Activated CD4-positive, CD25-positive, alpha-beta regulatory T cell (primary cell): ENCODE data around the gene PRTN3.

ENCODE experiments used
- DNase-seq, 4 experiments: peaks; one replicate each; lab custom pipeline; 2025; lab: John Stamatoyannopoulos, UW

Gene PRTN3

DNA sequence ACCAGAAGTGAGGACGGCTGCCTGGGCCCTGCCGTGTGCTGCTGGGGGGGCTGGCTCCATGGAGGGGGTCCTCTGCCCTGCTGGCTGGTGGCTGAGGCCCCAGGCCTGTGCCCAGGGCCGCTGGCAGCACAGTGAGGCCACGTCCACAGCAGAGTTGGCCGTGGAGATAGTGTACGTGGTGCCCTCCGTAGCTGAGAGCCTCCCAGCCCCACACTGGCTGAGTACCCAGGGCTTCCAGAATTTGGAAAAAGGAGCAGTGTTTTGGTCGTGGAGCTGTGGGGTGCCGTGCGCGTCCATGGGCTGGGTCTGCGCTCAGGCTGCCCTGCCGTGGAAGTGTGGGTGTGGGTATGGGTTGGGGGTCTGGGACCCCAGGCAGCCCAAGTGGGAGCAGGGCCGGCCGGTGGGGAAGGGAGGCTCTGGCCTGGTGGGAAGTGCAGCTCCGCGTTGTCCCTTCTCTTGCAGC lies 37.7 kb upstream of the PRTN3 start:
- no peak for DNase-seq

DNA sequence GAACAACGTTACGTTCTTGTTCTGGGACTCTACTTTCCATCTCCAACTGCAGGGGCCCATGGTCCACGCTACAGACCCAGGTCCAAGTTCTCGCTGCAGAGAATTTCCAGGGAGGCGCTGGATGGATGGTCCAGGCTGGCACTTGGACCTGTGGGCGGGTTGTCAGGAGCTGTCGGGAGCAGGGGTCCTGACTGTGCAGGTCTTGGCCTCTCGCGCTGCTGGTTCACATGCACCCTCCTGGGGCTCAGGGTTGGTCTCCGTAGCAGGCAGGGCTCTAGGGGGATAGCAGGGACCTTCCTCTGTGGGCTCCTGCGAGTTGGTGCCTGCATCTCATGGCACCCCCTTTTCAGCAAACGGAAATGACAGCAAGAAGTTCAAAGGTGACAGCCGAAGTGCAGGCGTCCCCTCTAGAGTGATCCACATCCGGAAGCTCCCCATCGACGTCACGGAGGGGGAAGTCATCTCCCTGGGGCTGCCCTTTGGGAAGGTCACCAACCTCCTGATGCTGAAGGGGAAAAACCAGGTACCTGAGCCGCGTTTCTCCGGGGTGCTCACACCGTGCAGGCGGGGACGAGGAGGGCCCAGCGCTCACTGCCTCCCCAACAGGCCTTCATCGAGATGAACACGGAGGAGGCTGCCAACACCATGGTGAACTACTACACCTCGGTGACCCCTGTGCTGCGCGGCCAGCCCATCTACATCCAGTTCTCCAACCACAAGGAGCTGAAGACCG lies 36.9 kb upstream of the PRTN3 start:
- no peak for DNase-seq

DNA sequence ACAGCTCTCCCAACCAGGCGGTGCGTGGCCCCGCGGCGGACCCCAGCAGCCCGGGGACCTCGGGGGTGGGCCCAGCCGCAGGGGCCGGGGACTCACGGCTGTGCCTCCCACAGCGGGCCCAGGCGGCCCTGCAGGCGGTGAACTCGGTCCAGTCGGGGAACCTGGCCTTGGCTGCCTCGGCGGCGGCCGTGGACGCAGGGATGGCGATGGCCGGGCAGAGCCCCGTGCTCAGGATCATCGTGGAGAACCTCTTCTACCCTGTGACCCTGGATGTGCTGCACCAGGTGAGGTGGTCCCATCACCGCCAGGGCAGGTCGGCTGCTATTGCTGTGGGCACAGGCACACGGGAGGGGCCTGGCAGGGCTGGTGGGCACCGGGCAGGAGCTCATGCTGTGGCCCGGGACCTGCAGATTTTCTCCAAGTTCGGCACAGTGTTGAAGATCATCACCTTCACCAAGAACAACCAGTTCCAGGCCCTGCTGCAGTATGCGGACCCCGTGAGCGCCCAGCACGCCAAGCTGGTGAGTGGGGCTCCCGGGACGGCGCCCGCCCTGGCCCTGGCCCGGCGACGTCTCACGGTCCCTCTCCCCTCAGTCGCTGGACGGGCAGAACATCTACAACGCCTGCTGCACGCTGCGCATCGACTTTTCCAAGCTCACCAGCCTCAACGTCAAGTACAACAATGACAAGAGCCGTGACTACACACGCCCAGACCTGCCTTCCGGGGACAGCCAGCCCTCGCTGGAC lies 36.2 kb upstream of the PRTN3 start:
- DNase-seq, result no peak

DNA sequence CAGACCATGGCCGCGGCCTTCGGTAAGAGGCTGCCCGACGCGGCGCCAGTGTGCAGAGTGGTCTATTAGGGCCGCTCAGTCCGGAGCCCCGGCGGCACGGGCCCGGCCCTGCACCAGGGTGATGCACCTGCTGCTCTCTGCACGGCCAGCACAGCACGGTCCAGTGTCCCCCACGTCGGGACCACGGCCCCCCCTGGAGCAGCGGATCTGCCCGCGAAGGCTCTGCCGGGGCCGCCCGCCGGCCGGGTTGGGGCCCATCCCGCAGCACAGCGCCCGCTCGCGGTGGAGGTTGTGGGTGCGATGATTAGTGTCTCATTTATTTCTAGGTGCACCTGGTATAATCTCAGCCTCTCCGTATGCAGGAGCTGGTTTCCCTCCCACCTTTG lies 35.6 kb upstream of the PRTN3 start:
- DNase-seq, result no peak

DNA sequence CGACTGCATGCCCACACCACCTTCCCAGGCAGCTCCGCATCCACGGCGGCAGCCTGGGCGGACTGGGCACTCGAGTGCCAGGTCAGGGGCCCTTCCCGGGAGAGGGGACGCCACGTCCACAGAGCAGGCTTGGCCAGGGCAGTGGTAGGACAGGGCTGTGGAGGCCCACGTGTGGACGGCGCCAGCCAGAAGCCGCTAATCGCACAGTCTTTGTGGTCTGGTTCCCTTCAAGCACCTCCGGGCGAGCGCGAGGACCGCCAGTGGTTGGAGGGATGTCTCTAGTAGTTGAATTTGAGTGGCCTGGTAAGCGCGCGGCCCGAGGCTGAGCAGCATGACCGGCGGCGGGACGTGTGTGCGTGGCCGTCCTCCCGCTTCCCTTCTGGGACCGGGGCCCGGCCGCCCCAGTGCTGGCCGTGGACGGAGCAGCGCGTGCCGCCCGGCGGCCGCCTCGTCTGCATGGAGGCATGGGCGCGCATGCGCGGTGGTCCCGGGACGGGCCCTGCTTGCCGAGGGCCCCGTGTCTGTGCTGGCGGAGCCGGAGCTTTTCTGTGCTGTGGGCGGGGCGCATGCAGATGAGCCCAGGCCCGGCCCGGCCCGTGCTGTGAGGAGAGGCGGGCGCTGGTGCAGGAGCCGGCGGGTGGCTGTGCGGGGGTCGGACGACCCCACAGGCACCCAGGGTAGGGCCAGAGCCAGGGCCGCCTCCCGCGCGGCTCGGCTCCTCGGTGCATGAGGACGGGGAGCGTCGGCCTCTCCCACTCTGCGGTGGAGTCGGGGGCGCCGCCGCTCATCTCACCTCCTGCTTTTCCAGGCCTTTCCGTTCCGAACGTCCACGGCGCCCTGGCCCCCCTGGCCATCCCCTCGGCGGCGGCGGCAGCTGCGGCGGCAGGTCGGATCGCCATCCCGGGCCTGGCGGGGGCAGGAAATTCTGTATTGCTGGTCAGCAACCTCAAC lies 34.9 kb upstream of the PRTN3 start:
- DNase-seq, result no peak

DNA sequence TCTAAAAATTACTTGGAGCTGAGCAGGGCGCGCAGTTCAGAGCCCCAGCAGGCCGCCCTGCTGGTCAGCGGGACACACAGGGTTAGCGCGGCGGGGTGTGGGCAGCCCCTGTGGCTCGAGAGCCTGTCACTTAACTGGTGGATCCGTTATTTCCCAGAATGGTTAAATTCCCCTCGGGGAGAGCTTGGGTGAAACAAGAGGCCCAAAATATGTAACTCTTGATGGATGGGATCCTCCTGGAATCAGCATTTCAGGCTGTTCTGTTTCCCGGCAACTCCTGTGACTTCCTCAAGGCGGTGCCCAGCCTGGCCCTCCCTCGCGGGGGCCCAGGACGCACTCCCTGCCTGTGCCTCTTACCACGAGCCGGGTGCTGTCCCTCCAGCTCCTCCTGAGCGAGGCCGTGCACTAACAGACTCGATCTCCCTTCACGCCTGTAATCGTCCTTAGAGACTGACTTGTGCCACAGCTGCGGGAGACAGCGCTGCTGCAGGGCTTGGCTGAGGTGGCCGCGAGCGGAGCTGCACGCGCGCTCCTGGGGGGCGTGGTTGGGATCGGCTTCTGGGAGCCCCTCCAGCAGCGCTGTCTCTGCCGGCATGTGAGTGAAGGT lies 33.9 kb upstream of the PRTN3 start:
- DNase-seq, result no peak

DNA sequence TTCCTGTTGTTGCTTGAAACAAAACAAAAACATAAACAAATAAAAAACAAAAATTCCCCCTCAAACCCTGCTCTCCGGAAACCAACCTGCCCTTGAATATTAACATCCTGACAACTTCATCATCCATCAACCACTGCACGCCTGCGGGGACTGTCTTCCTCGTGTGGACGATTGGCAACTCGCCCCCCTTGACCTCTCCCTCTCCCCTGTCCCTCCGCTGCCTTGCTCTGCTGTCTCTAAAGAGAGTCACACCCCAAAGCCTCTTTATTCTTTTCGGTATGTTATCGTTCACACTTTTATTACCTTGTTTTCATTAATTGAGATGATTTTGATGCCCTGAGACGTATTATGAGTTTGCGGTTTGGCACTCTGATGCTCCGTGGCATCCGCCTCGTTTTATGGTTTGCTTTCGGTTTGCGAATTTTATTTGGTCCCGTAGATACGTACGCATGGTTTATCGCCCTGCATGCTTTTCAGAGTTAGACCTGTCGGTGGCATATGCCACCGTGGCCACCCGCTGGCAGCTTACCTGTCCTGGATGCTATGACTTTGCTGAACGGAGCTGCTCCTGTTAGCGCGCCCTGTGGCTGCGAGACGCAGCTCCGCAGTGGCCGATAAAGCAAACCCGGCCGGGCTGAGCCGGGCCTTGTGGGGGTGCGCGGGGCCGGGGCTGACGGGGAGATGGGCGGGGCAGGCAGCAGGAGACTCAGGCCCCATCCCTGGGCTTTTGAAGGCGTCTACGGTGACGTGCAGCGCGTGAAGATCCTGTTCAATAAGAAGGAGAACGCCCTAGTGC lies 33.0 kb upstream of the PRTN3 start:
- no peak for DNase-seq

DNA sequence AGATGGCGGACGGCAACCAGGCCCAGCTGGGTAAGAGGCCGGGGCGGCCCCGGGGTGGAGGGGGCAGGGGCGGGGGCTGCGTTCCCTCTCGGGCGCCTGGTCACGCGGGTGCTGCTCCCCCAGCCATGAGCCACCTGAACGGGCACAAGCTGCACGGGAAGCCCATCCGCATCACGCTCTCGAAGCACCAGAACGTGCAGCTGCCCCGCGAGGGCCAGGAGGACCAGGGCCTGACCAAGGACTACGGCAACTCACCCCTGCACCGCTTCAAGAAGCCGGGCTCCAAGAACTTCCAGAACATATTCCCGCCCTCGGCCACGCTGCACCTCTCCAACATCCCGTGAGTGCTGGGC lies 32.4 kb upstream of the PRTN3 start:
- DNase-seq, result no peak

DNA sequence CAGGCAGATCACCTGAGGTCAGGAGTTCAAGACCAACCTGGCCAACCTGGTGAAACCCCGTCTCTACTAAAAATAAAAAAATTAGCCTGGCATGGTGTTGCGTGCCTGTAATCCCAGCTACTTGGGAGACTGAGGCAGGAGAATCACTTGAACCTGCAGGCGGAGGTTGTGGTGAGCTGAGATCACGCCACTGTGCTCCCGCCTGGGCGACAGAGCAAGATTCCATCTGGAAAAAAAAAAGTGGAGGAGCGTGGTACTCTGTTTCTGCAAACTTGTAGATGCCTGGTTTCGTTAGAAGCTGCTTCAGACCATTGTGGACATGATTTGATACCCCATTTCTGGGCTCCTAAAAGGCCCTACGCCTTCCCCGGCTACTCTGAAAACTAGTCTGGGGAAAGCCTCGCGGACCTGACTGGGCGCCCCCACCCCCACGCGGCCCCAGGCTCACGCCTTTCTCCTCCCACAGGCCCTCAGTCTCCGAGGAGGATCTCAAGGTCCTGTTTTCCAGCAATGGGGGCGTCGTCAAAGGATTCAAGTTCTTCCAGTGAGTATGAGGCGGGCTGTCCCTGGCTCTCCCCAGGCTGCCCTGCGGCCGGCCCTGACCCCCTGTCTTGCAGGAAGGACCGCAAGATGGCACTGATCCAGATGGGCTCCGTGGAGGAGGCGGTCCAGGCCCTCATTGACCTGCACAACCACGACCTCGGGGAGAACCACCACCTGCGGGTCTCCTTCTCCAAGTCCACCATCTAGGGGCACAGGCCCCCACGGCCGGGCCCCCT lies 30.5 kb upstream of the PRTN3 start:
- no peak for DNase-seq

DNA sequence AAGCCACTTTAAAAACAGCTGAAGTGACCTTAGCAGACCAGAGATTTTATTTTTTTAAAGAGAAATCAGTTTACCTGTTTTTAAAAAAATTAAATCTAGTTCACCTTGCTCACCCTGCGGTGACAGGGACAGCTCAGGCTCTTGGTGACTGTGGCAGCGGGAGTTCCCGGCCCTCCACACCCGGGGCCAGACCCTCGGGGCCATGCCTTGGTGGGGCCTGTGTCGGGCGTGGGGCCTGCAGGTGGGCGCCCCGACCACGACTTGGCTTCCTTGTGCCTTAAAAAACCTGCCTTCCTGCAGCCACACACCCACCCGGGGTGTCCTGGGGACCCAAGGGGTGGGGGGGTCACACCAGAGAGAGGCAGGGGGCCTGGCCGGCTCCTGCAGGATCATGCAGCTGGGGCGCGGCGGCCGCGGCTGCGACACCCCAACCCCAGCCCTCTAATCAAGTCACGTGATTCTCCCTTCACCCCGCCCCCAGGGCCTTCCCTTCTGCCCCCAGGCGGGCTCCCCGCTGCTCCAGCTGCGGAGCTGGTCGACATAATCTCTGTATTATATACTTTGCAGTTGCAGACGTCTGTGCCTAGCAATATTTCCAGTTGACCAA lies 29.8 kb upstream of the PRTN3 start:
- no peak for DNase-seq

DNA sequence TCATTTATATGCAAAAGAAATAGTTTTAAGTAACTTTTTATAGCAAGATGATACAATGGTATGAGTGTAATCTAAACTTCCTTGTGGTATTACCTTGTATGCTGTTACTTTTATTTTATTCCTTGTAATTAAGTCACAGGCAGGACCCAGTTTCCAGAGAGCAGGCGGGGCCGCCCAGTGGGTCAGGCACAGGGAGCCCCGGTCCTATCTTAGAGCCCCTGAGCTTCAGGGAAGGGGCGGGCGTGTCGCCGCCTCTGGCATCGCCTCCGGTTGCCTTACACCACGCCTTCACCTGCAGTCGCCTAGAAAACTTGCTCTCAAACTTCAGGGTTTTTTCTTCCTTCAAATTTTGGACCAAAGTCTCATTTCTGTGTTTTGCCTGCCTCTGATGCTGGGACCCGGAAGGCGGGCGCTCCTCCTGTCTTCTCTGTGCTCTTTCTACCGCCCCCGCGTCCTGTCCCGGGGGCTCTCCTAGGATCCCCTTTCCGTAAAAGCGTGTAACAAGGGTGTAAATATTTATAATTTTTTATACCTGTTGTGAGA lies 29.2 kb upstream of the PRTN3 start:
- DNase-seq, result no peak

DNA sequence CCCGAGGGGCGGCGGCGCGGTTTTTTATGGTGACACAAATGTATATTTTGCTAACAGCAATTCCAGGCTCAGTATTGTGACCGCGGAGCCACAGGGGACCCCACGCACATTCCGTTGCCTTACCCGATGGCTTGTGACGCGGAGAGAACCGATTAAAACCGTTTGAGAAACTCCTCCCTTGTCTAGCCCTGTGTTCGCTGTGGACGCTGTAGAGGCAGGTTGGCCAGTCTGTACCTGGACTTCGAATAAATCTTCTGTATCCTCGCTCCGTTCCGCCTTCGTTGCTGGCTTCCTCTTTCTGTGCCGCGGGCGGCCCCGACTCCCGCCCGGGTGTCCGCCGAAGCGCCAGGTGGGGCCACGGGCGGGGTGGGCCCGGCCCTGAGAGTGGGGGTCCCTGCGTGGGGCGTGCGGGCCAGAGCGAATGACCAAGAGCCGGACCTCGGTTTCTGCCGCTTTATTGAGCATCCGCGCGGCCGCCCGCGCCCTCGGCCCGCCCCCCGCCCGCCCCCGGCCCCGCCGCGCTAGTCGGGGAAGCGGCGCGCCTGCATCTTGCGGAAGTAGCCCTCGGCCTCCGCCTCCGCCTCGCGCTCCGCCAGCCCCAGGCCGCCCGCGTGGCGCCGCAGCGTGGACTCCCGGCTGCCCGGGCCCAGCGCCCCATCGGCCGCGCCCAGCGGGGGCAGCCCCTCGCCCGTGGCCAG lies 28.6 kb upstream of the PRTN3 start:
- no peak for DNase-seq

DNA sequence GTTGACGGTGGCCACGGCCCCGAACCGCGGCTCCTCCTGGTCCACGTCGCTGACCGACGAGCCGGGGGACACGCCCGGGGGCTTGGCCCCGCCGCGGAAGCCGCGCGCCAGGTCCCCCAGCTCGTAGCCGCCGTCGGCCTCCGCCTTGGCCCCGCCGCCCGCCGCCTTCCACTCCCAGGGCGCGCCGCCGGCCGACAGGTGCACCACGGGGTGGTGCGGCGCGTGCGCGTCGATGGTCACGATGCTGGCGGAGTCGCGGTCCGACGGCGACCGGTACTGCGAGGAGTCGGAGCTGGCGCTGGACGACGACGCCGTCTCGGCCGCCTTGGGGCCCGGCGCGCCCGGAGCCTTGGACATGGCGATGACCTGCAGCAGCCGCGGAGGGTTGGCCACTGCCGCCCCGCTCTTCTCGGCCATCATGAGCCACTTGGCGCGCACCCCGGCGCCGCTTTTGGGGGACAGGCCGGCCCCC lies 28.0 kb upstream of the PRTN3 start:
- no peak for DNase-seq

DNA sequence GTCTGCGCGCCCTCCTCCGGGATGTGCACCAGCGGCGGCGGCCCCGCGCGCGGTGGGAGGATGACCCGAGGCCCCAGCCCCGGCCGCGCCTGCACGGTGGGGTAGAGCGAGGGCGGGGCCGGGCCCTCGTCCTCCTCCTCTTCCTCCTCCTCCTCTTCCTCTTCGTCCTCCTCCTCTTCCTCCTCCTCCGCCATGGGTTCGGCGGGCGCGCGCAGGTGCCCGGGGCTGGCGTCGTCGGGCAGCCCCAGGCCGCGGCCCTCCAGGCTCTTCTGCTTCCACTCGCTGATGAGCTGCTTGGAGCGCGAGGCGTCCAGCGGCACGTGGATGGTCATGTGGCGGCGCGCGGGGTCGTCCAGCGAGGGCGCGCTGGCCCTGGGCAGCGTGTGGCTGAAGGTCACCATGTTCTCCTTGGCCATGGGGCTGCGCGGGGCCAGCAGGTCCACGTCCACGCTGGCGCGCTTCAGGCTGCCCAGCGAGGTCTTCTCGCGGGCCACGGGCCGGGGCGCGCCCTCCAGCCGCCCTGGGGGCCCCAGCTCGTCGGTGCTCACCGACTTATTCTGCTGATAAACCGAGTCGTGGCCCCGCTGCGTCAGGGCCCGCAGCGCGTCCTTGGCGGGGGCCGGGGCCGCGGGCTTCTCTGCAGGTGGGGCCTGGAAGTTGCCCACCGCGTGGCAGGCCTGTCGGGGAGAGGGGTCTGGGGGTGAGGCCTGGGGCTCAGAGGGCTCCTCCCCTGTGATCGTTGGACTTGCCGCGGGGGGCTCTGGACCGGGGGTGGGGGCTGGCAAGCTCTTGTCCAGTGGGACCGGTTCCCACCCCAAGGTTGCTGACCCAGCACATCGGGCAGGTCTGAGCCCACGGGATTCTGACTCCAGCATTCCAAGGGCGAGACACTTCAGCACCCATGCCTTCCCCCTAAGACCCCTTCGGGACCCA lies 27.3 kb upstream of the PRTN3 start:
- DNase-seq, result no peak

DNA sequence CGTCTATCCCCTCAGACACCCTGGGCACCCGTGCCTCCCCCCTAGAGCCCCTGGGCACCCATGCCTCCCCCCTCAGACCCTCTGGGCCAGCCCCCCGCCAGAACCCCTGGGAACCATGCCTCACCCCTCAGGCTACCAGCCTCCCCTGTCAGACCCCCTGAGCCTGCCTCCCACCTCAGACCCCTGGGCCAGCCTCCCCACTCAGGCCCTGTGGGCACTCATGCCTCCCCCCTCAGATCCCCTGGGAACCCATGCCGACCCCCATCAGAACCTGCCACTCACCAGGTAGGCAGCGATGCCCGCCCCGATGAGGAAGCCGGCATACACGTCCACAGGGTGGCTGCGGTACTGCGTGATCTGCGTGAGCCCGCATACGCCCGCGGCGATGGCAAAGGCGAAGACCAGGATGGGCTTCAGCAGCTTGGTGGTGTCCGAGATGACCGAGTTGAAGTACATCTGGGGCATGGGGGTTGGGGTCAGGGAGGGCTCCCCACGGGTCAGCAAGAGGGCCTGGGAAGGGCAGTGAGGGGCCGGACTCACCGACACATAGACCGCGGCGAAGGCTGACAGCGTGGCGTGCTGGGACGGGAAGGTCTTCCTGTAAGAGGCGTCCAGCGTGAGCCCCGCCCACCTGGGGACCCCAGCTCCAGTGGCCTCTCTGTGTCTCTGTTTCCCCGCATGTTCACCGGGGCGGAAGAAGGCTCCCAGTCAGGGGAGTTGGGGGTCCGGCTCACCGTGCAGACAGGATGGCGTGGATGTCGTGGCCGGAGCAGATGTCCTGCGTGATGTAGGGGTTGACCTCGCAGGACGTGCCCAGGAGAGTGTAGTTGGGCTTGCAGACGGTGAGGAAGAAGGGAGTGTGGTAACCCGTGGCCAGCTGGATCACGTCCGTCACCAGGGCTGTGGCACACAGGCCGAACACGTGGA lies 26.4 kb upstream of the PRTN3 start:
- DNase-seq, result no peak

DNA sequence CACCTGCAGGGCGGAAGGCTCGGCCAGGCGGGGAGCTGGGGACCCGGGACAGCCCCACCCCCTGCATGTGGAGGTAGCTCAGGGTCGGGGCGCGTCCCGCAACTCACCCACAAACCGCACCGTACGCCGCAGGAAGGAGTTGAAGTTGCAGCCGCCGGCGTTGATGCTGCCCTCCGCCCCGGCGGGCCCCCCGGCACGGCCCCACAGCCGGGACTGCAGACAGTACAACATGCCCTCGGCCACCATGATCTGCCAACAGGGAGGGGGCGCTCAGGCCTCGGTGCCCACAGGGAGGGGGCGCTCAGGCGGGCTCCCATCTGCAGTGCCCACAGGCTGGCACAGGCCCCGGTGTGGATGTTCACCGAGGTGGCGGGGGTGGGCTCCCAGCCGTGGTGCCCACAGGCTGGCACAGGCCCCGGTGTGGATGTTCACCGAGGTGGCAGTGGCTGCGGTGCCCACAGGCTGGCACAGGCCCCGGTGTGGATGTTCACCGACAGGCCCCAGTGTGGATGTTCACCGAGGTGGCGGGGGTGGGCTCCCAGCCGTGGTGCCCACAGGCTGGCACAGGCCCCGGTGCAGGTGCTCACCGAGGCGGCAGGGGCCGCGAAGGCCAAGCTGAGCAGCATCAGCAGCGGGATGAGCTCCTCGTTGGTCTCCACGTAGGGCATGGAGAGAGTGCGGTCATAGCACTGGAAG lies 25.6 kb upstream of the PRTN3 start:
- no peak for DNase-seq
